Uterus (tissue), 4 donors: ENCODE data around the gene RENBP. TPM values are rescaled to one million over a fixed set of nuclear protein-coding genes. Genes with fewer than 3 reads are reported as not detected.

Experiments
- DNase-seq, 2 donors: peaks; one replicate each; pipeline ENCODE4 v3.0.0-alpha.2; 2019 to 2020
- H3K27ac ChIP-seq, 2 donors: fragments of 200-600 bp; sonication (generic); 1 replicate in 1 of 2; 2 replicates in 1 of 2; pipeline ENCODE4 v1.5.1; 2016 to 2018
- H3K27me3 ChIP-seq, 2 donors: fragments of 200-600 bp; sonication (generic); one replicate each; pipeline ENCODE4 v1.5.1; 2018 to 2019; ENCODE audit warnings: control low read depth in 1 of 2
- H3K36me3 ChIP-seq, 2 donors: fragments of 200-600 bp; sonication (generic); one replicate each; pipeline ENCODE4 v1.5.1; 2019; ENCODE audit warnings: control low read depth in 1 of 2
- H3K4me1 ChIP-seq, 2 donors: fragments of 200-600 bp; sonication (generic); one replicate each; pipeline ENCODE4 v1.5.1; 2018 to 2019; ENCODE audit warnings: control low read depth in 1 of 2
- H3K4me3 ChIP-seq, 2 donors: fragments of 200-600 bp; sonication (generic); 1 replicate in 1 of 2; 2 replicates in 1 of 2; pipeline ENCODE4 v1.5.1; 2018 to 2019; ENCODE audit warnings: mild to moderate bottlenecking in 1 of 2
- H3K9me3 ChIP-seq, 2 donors: fragments of 200-600 bp; sonication (generic); one replicate each; pipeline ENCODE4 v1.5.1; 2019; ENCODE audit warnings: control low read depth in 1 of 2
- POLR2A ChIP-seq, 2 donors: fragments of 450-650 bp; IDR thresholded peaks; one replicate each; pipeline ENCODE4 v1.6.1; 2016; ENCODE audit warnings: antibody characterized with exemption in 2 of 2, mild to moderate bottlenecking in 1 of 2, moderate library complexity in 1 of 2
- intact Hi-C: fragments of 100-400 bp; cut with DNase I; formaldehyde crosslinking; loops from one replicate; pipeline ENCODE4 v1.15.1; 2023; ENCODE audit warnings: low total_unique reads
- total RNA-seq, 4 donors: library from RNA; depleted of rRNA in 3 of 4; stranded (reverse); fragments of >200 nt in 3 of 4; gene quantifications; one replicate each; pipeline versions ENCODE4 v1.1.0 to v1.2.4, GENCODE V29; 2014 to 2023
- TF ChIP-seq, protein P1 (sequence below), 4 experiments: fragments of 200-600 bp in 2 of 4; fragments of 450-650 bp in 2 of 4; sonication (generic) in 2 of 4; IDR thresholded peaks; one replicate each; pipeline ENCODE4 v1.5.1; 2016 to 2019; ENCODE audit warnings: antibody characterized with exemption in 4 of 4, mild to moderate bottlenecking in 2 of 4, moderate library complexity in 1 of 4
- donor health status: DM: yes; HTN: yes; CAD: no.

RENBP gene
- total RNA-seq, 4 donors from 2014 or later = 0.77 to 5.9 (median 2.6) TPM

DNA sequence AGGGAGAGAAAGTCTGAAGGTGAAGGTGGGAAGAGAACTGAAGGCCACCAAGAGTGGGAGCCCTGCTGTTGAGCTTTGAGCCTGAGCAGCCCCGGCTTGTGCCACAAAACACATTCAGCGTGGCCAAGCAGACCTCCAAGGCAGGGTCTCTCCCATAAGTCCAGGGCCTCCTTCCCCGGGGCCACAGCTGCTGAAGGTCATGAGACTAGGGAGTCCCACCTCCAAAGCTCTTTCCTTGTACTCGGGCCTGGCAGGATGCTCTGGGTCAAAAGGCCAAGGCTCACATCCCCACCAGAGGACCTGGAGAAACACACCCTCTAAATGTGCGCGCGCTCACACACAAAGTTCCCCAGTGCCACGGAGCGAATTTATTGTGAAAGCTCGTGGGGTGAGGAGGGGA, 14.9 kb downstream of the RENBP start:
- intact Hi-C loops = no loop called here
- H3K36me3 ChIP-seq = no peaks in the 10 kb centered on the region
- no peak overlapping the region for H3K27ac ChIP-seq
- DNase-seq = no peak
- H3K4me3 ChIP-seq = no peak overlapping the region
- no peaks in the 10 kb centered on the region for H3K9me3 ChIP-seq
- H3K4me1 ChIP-seq = peaks cover 4 to 8% of the 10 kb centered on the region in 2 donors
- TF ChIP-seq, protein P1, sequence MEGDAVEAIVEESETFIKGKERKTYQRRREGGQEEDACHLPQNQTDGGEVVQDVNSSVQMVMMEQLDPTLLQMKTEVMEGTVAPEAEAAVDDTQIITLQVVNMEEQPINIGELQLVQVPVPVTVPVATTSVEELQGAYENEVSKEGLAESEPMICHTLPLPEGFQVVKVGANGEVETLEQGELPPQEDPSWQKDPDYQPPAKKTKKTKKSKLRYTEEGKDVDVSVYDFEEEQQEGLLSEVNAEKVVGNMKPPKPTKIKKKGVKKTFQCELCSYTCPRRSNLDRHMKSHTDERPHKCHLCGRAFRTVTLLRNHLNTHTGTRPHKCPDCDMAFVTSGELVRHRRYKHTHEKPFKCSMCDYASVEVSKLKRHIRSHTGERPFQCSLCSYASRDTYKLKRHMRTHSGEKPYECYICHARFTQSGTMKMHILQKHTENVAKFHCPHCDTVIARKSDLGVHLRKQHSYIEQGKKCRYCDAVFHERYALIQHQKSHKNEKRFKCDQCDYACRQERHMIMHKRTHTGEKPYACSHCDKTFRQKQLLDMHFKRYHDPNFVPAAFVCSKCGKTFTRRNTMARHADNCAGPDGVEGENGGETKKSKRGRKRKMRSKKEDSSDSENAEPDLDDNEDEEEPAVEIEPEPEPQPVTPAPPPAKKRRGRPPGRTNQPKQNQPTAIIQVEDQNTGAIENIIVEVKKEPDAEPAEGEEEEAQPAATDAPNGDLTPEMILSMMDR (IDR thresholded peaks at IDR 0.05) = no peak
- TF ChIP-seq POLR2A (IDR thresholded peaks at IDR 0.05) = no peak
- no peaks in the 10 kb centered on the region for H3K27me3 ChIP-seq

DNA sequence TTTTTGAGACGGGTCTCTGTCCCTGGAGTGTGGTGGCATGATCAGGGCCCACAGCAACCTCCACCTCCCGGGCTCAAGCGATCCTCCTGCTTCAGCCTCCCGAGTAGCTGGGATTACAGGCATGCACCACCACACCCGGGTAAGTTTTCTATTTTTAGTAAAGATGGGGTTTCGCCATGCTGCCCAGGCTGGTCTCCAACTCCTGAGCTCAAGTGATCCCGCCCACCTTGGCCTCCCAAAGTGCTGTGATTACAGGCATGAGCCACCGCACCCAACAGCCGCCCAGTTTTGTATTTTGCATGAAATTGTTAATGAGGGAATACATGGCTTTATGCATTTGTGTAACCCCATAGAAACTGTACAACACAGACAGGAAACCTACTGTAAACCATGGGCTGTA, 15.6 kb downstream of the RENBP start:
- Histone ChIP-seq H3K27me3 (no peaks in the 10 kb centered on the region), H3K36me3 (no peaks in the 10 kb centered on the region), H3K9me3 (no peaks in the 10 kb centered on the region), H3K4me3 (no peak overlapping the region), H3K27ac (peak overlapping the region; percentile 53 to 69), H3K4me1 (peaks cover 3 to 4% of the 10 kb centered on the region in 2 donors)
- no peak for TF ChIP-seq POLR2A (IDR thresholded peaks at IDR 0.05)
- TF ChIP-seq, protein P1 (IDR thresholded peaks at IDR 0.05) = no peak
- no peak for DNase-seq
- intact Hi-C loops = no loop called here

DNA sequence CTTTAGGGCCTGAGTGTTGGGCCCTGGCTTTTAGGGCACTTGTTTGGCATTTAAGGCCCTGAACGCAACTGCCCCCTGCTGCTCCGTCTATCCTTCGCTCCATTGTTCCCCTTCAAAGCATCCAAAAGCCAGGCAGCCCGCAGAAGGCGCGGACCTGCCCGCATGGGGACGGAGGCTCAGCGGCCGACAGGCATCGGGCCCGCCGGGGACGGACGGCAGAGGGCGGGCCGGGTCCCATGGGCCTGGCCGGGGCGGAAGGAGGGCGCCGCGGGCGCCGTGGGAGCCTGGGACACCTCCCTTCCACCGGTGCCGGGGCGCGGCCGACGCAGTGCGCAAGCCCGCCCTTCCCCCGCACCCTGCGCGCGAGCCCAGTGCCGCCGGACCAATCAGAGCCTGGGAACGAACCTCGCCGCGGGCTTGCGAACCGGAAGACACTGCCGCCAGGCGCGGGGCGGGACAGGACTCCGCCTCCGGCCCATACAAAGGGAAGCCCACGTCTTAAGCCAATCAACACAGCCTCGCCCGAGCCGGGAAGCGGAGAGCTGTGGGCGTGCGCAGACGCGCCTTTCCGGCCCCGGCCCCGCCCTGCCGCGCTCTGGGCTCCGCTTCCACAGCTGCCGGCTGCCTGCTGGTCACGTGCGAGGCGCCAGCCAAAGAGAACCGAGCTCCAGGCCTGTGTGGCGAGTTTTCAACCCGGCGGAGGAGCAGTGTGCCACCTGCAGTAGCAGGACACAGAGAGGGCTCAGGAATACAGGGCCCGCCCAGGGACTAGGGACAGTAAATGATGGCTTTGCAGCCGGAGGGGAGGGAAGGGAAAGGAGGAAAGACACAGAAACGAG, 16.3 kb downstream of the RENBP start:
- Histone ChIP-seq H3K4me3 (peak overlapping the region; percentile 42 to 71), H3K27me3 (no peaks in the 10 kb centered on the region), H3K9me3 (no peaks in the 10 kb centered on the region), H3K27ac (peak overlapping the region; percentile 92 to 97), H3K36me3 (no peaks in the 10 kb centered on the region), H3K4me1 (peaks cover 3 to 4% of the 10 kb centered on the region in 2 donors)
- intact Hi-C loops = no loop called here
- DNase-seq = peak; percentile 96
- TF ChIP-seq POLR2A (IDR thresholded peaks at IDR 0.05) = peak; percentile 75 to 94
- TF ChIP-seq, protein P1 (IDR thresholded peaks at IDR 0.05) = peak in 2 of 4 experiments; percentile 18 to 21

DNA sequence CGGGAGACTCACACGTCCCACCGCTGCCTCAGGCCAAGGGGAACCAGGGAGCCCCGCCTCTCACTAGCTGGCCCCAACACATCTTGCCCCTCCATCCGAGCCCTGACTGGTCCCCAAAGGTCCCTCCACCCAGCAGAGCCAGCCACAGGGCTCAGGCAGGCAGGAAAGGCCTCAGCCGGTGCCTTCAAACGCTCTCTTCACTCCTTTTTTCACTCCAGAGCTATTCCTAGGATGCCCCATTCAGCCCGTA, 16.8 kb downstream of the RENBP start:
- H3K4me1 ChIP-seq = peaks cover 3 to 4% of the 10 kb centered on the region in 2 donors
- no peaks in the 10 kb centered on the region for H3K27me3 ChIP-seq
- H3K9me3 ChIP-seq = no peaks in the 10 kb centered on the region
- H3K27ac ChIP-seq = peak overlapping the region; percentile 92 to 97
- peak overlapping the region; percentile 42 to 71 for H3K4me3 ChIP-seq
- TF ChIP-seq, protein P1 (IDR thresholded peaks at IDR 0.05) = no peak
- no peak for TF ChIP-seq POLR2A (IDR thresholded peaks at IDR 0.05)
- no peaks in the 10 kb centered on the region for H3K36me3 ChIP-seq
- DNase-seq = no peak
- intact Hi-C loops = no loop called here

DNA sequence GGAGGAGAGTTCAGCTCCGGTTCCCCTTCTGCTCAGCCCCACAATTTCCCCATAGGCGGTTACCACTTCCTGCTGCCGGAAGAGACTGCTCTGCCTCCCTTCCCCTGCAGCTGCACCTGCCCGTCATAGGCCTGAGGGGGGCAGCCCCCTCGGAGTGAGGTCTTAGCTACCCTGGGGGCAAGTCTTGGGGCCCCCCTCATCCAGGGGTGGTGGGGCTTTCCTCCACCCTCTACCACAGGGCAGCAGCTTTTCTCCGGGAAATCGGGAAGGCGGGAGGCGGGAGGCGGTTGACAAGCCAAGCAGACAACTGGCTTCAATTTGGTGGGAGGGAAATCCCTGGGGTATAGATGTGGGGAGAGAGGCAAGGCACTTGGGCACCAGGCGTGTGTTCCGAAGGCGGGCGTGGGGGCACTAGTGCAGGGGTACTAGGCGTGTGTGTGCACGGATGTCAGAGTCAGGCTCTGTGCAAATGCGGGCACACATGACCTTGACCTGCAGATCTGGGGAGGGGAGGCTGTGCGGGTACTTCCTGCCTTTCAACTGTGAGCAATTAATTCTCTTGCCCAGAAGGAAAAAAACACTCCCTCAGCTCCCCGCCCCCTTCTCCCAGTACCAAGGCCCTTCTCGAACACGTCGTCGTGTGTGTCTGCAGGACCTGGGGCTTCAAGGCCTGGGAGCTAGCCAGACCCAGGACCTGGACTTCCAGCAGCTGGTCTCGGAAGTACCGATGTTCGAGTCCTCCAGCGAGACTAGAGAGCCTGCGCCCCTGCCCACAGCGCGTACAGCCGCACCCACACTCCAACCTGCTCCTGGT, 17.4 kb downstream of the RENBP start:
- Histone ChIP-seq H3K4me3 (peak overlapping the region; percentile 42 to 71), H3K4me1 (peaks cover 3 to 4% of the 10 kb centered on the region in 2 donors), H3K27ac (peak overlapping the region; percentile 92 to 97), H3K9me3 (no peaks in the 10 kb centered on the region), H3K36me3 (no peaks in the 10 kb centered on the region), H3K27me3 (no peaks in the 10 kb centered on the region)
- intact Hi-C loops = no loop called here
- no peak for DNase-seq
- TF ChIP-seq POLR2A (IDR thresholded peaks at IDR 0.05) = no peak
- TF ChIP-seq, protein P1 (IDR thresholded peaks at IDR 0.05) = no peak
